Liver (tissue), 9 donors: ENCODE data around the gene DTX3L. TPM values are rescaled to one million over a fixed set of nuclear protein-coding genes. Genes with fewer than 3 reads are reported as not detected.

ENCODE experiments used
- DNase-seq: peaks from one replicate; pipeline ENCODE4 v3.0.0-alpha.2; 2017; ENCODE audit warnings: low spot score
- H3K27ac ChIP-seq, 2 donors: one replicate each; pipeline ENCODE4 v1.7.0; 2013; ENCODE audit warnings: inconsistent platforms in 2 of 2, low read length in 2 of 2, control low read depth in 1 of 2, low read depth in 1 of 2, mild to moderate bottlenecking in 1 of 2
- H3K27me3 ChIP-seq, 4 donors: one replicate each; pipeline versions ENCODE4 v1.6.1 to v1.7.0; 2013; ENCODE audit warnings: low read length in 3 of 4, inconsistent platforms in 1 of 4, mild to moderate bottlenecking in 1 of 4, moderate library complexity in 1 of 4; ENCODE audit not compliant: control insufficient read depth in 4 of 4, insufficient read depth in 4 of 4
- H3K36me3 ChIP-seq, 4 donors: one replicate each; pipeline versions ENCODE4 v1.6.1 to v1.7.0; 2013; ENCODE audit warnings: low read length in 3 of 4, mild to moderate bottlenecking in 3 of 4, low read depth in 1 of 4, moderate library complexity in 1 of 4; ENCODE audit not compliant: control insufficient read depth in 4 of 4, insufficient read depth in 3 of 4
- H3K4me1 ChIP-seq, 4 donors: one replicate each; pipeline versions ENCODE4 v1.6.1 to v1.7.0; 2013; ENCODE audit warnings: low read length in 3 of 4, mild to moderate bottlenecking in 3 of 4, moderate library complexity in 1 of 4; ENCODE audit not compliant: control insufficient read depth in 4 of 4, insufficient read depth in 4 of 4
- H3K4me3 ChIP-seq, 3 donors: one replicate each; pipeline versions ENCODE4 v1.6.1 to v1.7.0; 2013; ENCODE audit warnings: low read length in 3 of 3, control low read depth in 1 of 3, low read depth in 1 of 3, mild to moderate bottlenecking in 1 of 3
- H3K9ac ChIP-seq, 2 donors: one replicate each; pipeline ENCODE4 v1.7.0; 2013; ENCODE audit warnings: low read length in 2 of 2, mild to moderate bottlenecking in 2 of 2, moderate library complexity in 2 of 2, control low read depth in 1 of 2, low read depth in 1 of 2
- H3K9me3 ChIP-seq, 4 donors: one replicate each; pipeline versions ENCODE4 v1.6.1 to v1.7.0; 2013; ENCODE audit warnings: low read length in 3 of 4; ENCODE audit not compliant: control insufficient read depth in 4 of 4
- EGR1 ChIP-seq, 2 donors: IDR thresholded peaks; 2 replicates each; pipeline ENCODE4 v1.6.1; 2016 to 2018; ENCODE audit warnings: antibody characterized with exemption in 2 of 2, low read depth in 2 of 2
- FOXA1 ChIP-seq: IDR thresholded peaks from 2 replicates; pipeline ENCODE4 v1.6.1; 2016; ENCODE audit warnings: antibody characterized with exemption
- HNF4G ChIP-seq: IDR thresholded peaks from 2 replicates; pipeline ENCODE4 v1.6.1; 2016; ENCODE audit warnings: antibody characterized with exemption
- JUND ChIP-seq, 2 donors: IDR thresholded peaks; 2 replicates each; pipeline ENCODE4 v1.6.1; 2016; ENCODE audit warnings: antibody characterized with exemption in 2 of 2
- NR2F2 ChIP-seq: IDR thresholded peaks from 2 replicates; pipeline ENCODE4 v1.6.1; 2016; ENCODE audit warnings: antibody characterized with exemption
- RAD21 ChIP-seq, 2 donors: IDR thresholded peaks; 2 replicates each; pipeline ENCODE4 v1.6.1; 2016; ENCODE audit warnings: antibody characterized with exemption in 2 of 2, mild to moderate bottlenecking in 2 of 2
- RXRA ChIP-seq, 2 donors: IDR thresholded peaks; 2 replicates each; pipeline ENCODE4 v1.6.1; 2017 to 2018; ENCODE audit warnings: antibody characterized with exemption in 2 of 2, mild to moderate bottlenecking in 1 of 2
- WGBS: extraction: QIAGEN DNeasy Blood & Tissue Kit; methylation state at CpG from one replicate; pipeline ENCODE4 v1.1.7; 2013; 5-methylcytosine and 5-hydroxymethylcytosine counted together
- polyA plus RNA-seq, 2 donors: library from polyadenylated mRNA; stranded (reverse) in 1 of 2; unstranded in 1 of 2; fragments of 200-250 nt in 1 of 2; fragments of >200 nt in 1 of 2; fragmentation: Nextera tagmentation in 1 of 2; extraction: Ambion mirVana in 1 of 2; gene quantifications; one replicate each; pipeline versions ENCODE4 v1.2.1 to v1.2.3, GENCODE V29; 2013 to 2015
- total RNA-seq, 2 donors: library from RNA; depleted of rRNA; stranded (reverse); fragments of >200 nt; gene quantifications; one replicate each; pipeline ENCODE4 v1.2.3, GENCODE V29; 2014
- TF ChIP-seq, protein P1 (sequence below): IDR thresholded peaks from 2 replicates; pipeline ENCODE4 v1.6.1; 2016; ENCODE audit warnings: antibody characterized with exemption
- TF ChIP-seq, protein P2 (sequence below): IDR thresholded peaks from 2 replicates; pipeline ENCODE4 v1.6.1; 2016; ENCODE audit warnings: antibody characterized with exemption
- TF ChIP-seq, protein P3 (sequence below): IDR thresholded peaks from 2 replicates; pipeline ENCODE4 v1.6.1; 2016; ENCODE audit warnings: antibody characterized with exemption, mild to moderate bottlenecking
- donor health status: healthy.
- donor health status: healthy.
- donor health status: healthy.
- donor health status: healthy.
- donor health status: healthy.

DTX3L gene
- total and polyA plus RNA-seq, 4 donors, result 16.9 to 44.5 (median 23.5) TPM

DNA sequence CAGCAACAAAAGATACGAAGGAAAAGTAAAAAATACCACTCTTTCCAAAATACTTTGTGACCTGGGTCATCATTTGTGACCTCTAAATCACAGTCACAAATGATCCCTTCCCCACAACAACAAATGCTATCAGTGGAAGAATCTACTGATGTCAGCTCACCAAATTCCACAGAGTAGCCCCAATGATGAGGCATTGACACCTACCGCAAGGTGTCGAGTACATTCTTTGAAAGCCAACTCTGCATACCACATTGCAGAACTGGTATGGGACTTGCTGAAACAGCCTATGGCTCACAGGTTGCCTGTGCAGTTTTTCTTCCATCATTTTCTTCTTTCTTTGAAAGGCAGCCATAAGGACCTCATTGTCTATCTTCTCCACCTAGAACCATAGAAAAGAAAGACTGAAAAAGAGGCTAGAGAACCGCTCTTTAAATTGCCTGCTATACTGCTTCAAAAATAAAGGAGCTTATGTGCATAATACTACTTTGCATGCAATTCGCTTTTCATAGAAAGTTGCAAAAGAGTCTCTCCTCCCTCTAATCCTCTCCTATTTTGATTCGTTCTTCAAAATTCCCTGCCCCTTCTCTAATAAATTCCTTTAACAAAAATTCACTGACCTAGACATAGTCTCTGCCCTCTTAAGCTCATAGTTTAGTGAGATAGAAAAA, 28.0 kb upstream of the DTX3L start:
- no peak overlapping the region for H3K4me3 ChIP-seq
- DNase-seq, result no peak
- no peaks in the 10 kb centered on the region for H3K9me3 ChIP-seq
- H3K9ac ChIP-seq, result no peak overlapping the region
- no peak overlapping the region for H3K27ac ChIP-seq
- 94% methylated on average over 6 of the region's 6 CpGs for WGBS
- H3K4me1 ChIP-seq, result no peaks in the 10 kb centered on the region
- TF ChIP-seq FOXA1 (no peak), EGR1 (IDR thresholded peaks at IDR 0.05; ENCODE audit: low read depth in 2 of 2) (no peak)
- peaks cover 28 to 84% (median 71%) of the 10 kb centered on the region in 4 donors for H3K36me3 ChIP-seq
- no peaks in the 10 kb centered on the region for H3K27me3 ChIP-seq

DNA sequence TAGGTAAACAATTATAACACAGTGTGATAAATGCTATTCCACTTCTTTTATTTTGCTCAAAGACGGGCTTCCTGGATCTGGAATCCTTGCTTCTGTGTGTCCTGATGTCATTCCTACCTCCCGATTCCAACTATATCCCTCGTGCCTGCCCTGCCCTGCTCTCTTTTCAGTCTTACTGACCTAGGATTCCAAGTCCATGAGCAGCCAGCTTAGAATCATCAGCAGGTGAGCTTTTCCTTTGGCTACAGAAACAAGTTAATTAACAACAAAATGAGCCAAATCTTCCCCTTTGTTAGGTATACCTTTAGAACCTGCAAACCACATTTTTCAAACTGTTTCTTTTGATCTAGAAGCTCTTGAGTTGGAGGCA, 27.5 kb upstream of the DTX3L start:
- no peak overlapping the region for H3K9ac ChIP-seq
- no peak for TF ChIP-seq HNF4G
- TF ChIP-seq FOXA1, result no peak
- no peak for TF ChIP-seq JUND (IDR thresholded peaks at IDR 0.05)
- TF ChIP-seq RAD21 (IDR thresholded peaks at IDR 0.05), result no peak
- no peak overlapping the region for H3K4me3 ChIP-seq
- H3K9me3 ChIP-seq, result no peaks in the 10 kb centered on the region
- no peak overlapping the region for H3K27ac ChIP-seq
- no peak for DNase-seq
- H3K36me3 ChIP-seq, result peaks cover 28 to 83% (median 72%) of the 10 kb centered on the region in 4 donors
- 86% methylated on average over 3 of the region's 3 CpGs for WGBS
- no peaks in the 10 kb centered on the region for H3K27me3 ChIP-seq
- no peaks in the 10 kb centered on the region for H3K4me1 ChIP-seq

DNA sequence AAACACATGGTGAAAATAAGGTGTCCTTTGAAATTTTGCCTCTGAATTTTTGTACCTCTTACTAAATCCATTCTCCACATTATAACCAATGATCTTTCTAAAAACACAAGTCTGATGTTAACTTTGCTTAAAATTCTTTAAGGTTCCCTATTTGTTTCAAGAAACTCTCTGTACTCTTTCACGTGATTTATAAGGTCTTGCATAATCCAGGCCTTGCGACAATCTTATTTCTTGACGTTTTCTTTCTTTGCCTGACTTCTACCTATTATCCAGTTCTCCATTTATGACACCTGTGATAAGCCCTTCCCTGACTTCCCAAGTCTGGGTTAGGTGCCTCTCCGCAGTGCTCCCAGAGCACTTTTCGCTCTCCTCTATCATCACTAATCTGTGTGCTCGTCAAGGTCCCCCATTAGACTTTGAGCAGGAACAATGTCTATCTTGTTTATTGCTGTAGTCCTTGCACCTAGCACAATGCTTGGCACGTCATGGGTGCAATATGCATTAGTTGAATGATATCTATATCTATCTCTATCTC, 25.1 kb upstream of the DTX3L start:
- no peaks in the 10 kb centered on the region for H3K9me3 ChIP-seq
- no peak for DNase-seq
- H3K9ac ChIP-seq, result no peak overlapping the region
- H3K36me3 ChIP-seq, result peaks cover 19 to 69% (median 60%) of the 10 kb centered on the region in 4 donors
- H3K4me3 ChIP-seq, result no peak overlapping the region
- H3K4me1 ChIP-seq, result no peaks in the 10 kb centered on the region
- no peaks in the 10 kb centered on the region for H3K27me3 ChIP-seq
- whole genome bisulfite sequencing, result 88% methylated on average over 7 of the region's 7 CpGs
- TF ChIP-seq, protein P1, sequence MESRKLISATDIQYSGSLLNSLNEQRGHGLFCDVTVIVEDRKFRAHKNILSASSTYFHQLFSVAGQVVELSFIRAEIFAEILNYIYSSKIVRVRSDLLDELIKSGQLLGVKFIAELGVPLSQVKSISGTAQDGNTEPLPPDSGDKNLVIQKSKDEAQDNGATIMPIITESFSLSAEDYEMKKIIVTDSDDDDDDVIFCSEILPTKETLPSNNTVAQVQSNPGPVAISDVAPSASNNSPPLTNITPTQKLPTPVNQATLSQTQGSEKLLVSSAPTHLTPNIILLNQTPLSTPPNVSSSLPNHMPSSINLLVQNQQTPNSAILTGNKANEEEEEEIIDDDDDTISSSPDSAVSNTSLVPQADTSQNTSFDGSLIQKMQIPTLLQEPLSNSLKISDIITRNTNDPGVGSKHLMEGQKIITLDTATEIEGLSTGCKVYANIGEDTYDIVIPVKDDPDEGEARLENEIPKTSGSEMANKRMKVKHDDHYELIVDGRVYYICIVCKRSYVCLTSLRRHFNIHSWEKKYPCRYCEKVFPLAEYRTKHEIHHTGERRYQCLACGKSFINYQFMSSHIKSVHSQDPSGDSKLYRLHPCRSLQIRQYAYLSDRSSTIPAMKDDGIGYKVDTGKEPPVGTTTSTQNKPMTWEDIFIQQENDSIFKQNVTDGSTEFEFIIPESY, result no peak
- TF ChIP-seq NR2F2 (no peak), EGR1 (IDR thresholded peaks at IDR 0.05; ENCODE audit: low read depth in 2 of 2) (no peak), FOXA1 (no peak), HNF4G (no peak), RXRA (IDR thresholded peaks at IDR 0.05) (no peak)
- TF ChIP-seq, protein P2, sequence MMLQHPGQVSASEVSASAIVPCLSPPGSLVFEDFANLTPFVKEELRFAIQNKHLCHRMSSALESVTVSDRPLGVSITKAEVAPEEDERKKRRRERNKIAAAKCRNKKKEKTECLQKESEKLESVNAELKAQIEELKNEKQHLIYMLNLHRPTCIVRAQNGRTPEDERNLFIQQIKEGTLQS, result no peak
- TF ChIP-seq, protein P3, sequence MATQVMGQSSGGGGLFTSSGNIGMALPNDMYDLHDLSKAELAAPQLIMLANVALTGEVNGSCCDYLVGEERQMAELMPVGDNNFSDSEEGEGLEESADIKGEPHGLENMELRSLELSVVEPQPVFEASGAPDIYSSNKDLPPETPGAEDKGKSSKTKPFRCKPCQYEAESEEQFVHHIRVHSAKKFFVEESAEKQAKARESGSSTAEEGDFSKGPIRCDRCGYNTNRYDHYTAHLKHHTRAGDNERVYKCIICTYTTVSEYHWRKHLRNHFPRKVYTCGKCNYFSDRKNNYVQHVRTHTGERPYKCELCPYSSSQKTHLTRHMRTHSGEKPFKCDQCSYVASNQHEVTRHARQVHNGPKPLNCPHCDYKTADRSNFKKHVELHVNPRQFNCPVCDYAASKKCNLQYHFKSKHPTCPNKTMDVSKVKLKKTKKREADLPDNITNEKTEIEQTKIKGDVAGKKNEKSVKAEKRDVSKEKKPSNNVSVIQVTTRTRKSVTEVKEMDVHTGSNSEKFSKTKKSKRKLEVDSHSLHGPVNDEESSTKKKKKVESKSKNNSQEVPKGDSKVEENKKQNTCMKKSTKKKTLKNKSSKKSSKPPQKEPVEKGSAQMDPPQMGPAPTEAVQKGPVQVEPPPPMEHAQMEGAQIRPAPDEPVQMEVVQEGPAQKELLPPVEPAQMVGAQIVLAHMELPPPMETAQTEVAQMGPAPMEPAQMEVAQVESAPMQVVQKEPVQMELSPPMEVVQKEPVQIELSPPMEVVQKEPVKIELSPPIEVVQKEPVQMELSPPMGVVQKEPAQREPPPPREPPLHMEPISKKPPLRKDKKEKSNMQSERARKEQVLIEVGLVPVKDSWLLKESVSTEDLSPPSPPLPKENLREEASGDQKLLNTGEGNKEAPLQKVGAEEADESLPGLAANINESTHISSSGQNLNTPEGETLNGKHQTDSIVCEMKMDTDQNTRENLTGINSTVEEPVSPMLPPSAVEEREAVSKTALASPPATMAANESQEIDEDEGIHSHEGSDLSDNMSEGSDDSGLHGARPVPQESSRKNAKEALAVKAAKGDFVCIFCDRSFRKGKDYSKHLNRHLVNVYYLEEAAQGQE, result no peak
- H3K27ac ChIP-seq, result no peak overlapping the region
